ENCODE data around the gene SPRY1.

SPRY1 gene

DNA sequence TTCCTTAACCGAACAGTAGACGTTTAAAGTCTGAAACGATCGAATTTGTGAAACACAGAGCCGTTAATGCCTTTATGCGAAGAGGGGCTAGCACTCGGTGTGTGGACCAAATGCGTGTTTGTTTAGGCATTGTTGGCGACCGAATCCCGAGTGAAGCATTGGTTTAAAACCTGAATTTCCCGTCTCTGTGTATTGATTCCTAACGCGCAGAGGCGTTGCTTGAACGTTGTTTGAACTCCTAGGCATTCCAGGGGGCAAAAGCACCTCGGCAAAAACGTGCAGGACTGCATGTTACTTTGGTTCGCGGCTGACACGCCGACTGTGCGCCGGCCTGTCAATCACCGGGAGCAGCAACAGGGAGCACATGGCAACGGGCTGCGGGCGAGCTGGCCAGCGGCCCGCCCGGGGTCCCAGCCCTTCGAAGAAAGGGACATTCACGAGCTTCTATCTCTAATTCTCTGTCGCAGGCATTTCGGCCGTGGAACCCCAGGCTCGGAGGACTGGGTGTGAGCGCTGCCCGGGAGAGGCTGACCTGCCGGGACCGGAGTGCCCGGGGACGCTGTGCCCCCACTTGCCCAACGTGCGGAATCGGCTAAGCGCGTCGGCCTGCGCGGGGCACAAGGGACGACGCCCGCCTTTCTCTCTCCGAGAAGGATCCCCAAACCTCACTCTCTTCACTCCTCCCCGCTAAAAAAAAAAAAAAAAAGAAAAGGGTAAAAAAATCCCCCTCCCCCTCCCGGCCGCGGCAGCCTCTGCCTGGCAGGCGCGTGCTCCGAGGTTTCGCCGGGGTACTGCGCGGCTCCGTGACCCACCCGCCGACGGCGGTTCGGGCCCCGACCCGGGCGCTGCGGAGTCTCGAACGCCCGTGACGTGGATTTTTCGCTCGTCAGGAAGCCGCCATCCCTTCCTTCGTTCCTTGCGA is 810 bp downstream of the SPRY1 start:
- TF ChIP-seq, protein P1, sequence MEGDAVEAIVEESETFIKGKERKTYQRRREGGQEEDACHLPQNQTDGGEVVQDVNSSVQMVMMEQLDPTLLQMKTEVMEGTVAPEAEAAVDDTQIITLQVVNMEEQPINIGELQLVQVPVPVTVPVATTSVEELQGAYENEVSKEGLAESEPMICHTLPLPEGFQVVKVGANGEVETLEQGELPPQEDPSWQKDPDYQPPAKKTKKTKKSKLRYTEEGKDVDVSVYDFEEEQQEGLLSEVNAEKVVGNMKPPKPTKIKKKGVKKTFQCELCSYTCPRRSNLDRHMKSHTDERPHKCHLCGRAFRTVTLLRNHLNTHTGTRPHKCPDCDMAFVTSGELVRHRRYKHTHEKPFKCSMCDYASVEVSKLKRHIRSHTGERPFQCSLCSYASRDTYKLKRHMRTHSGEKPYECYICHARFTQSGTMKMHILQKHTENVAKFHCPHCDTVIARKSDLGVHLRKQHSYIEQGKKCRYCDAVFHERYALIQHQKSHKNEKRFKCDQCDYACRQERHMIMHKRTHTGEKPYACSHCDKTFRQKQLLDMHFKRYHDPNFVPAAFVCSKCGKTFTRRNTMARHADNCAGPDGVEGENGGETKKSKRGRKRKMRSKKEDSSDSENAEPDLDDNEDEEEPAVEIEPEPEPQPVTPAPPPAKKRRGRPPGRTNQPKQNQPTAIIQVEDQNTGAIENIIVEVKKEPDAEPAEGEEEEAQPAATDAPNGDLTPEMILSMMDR (conservative IDR thresholded peaks at IDR 0.05; ENCODE audit: low read length): no peak
- peak; percentile 21 for DNase-seq (ENCODE audit: low read depth)
- peak overlapping the region; percentile 68 for H3K4me3 ChIP-seq (ENCODE audit: low read length)

DNA sequence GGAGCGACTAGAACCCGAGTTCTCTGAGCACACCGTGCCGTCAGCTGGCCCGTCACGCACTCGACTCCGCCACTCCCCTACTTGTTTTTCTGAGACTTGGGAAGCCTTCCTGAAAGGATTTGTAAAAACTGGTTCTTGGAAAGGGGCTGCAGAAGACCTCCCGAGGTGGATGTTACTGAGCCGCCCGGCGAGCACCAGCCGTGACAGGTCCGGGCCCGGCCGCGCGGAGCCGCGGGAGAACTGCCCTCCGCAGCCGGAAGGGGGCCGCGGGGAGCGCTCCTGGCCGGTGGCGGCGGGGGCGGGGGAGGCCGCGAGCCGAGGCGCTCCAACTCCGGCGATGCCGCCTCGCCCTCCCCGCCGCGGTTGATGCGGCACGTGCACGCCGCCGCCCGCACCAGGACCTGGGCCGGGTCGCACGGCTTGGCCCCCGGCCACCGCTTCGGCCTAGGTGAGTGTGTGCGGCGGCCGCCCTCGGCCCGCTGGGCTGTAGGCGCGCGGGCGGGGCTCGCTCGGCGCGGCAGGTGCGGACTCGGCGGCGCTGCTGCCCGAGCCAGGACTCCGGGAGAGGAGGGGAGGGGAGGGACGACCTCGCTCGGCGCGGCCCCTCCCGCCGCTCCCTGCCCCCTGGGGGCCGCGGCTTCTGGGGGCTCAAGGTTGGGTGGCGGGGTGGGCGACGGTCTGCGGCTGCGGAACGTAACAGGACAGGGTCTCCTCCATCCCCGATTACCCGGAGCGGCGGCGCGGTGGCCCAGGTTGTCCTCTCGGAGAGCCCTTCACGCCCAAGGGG is 1.7 kb downstream of the SPRY1 start:
- DNase-seq (ENCODE audit: low read depth): peak; percentile 60
- TF ChIP-seq, protein P1 (conservative IDR thresholded peaks at IDR 0.05; ENCODE audit: low read length): peak; percentile 34
- peak overlapping the region; percentile 68 for H3K4me3 ChIP-seq (ENCODE audit: low read length)

DNA sequence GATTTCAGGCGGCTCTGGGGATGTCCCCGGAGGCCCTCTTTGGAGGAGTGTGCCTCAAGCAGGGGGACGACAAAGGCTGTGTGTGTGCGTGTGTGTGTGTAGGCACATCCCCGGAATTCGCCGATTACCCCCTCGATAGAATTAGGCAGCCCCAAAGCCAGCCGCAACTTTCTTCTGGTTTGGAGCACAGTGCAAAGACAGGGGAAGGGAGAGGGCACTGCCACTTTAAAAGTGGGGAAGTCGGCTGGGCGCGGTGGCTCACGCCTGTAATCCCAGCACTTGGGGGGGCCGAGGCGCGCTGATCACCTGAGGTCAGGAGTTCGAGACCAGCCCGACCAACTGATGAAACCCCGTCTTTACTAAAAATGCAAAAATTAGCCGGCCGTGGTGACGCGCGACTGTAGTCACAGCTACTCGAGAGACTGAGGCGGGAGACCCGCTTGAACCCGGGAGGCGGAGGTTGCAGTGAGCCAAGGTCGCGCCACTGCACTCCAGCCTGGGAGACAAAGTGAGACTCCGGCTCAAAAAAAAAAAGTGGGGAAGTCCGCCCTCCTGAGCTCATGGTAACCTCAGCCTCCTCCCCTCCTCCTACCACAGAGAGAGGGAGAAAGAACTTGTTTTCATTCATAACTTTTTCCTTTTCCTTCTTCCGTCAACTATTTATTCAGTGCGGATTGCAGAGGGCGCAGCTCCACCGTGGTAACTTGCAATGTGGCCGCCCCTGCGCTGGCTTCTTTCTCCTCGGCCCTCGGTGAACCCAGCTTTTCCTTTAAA is 2.4 kb downstream of the SPRY1 start:
- TF ChIP-seq, protein P1 (conservative IDR thresholded peaks at IDR 0.05; ENCODE audit: low read length): peak; percentile 46
- DNase-seq (ENCODE audit: low read depth): peak; percentile 63
- H3K4me3 ChIP-seq (ENCODE audit: low read length): peak overlapping the region; percentile 68

DNA sequence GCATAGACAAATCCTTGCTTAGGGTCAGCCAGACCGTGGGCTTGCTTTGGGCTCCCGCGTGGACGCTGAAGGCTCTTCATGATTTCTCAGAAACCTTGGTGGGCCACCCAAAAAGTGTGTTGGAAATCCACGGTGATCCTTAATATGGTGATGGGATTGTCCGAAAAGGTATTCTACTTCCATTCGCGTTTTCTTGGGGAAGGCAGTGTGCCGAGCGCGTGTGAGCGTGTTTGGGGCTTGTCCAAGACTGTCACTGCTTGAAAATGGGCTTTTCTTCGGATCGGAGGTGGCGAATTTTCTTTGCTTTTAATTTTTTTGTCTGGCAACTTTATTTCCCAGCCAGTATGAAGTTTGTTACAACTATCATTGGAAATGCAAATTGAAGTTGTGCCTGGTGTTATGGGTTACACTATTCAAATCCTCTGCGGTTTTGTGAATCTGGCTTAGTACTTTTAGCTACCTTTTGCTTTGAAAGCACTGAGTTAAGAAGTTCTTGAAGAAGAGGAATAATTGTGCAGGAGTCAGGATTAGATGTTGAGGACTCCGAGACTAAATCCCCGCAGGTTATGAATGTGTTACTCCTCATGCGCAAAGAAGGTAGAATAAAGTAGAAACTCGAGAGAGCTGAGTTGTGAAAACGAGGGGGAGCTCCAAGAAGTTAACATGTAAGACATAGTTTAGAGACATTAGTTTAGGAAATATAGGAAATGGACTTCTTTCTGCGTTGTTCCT is 3.2 kb downstream of the SPRY1 start:
- H3K4me3 ChIP-seq (ENCODE audit: low read length): peak overlapping the region; percentile 68
- DNase-seq (ENCODE audit: low read depth): peak; percentile 17
- TF ChIP-seq, protein P1 (conservative IDR thresholded peaks at IDR 0.05; ENCODE audit: low read length): no peak

DNA sequence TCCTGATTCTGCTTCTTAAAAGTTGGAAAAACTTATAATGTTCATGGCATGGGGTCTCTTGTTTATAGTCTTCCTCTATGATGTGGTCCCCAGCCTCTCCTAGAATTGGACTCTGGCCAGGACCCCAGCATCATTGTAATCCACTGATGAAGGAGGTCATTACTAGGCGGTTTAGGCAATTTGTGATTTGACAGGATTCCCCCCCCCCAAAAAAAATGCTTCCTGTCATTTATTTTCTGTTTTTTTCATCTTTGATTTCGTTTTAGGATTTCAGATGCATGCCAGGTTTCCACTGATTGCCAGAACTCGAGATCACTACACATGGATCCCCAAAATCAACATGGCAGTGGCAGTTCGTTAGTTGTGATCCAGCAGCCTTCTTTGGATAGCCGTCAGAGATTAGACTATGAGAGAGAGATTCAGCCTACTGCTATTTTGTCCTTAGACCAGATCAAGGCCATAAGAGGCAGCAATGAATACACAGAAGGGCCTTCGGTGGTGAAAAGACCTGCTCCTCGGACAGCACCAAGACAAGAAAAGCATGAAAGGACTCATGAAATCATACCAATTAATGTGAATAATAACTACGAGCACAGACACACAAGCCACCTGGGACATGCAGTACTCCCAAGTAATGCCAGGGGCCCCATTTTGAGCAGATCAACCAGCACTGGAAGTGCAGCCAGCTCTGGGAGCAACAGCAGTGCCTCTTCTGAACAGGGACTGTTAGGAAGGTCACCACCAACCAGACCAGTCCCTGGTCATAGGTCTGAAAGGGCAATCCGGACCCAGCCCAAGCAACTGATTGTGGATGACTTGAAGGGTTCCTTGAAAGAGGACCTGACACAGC is 4.9 kb downstream of the SPRY1 start:
- TF ChIP-seq, protein P1 (conservative IDR thresholded peaks at IDR 0.05; ENCODE audit: low read length): no peak
- DNase-seq (ENCODE audit: low read depth): no peak
- H3K4me3 ChIP-seq (ENCODE audit: low read length): no peak overlapping the region

DNA sequence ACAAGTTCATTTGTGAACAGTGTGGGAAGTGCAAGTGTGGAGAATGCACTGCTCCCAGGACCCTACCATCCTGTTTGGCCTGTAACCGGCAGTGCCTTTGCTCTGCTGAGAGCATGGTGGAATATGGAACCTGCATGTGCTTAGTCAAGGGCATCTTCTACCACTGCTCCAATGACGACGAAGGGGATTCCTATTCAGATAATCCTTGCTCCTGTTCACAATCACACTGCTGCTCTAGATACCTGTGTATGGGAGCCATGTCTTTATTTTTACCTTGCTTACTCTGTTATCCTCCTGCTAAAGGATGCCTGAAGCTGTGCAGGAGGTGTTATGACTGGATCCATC is 5.5 kb downstream of the SPRY1 start:
- H3K4me3 ChIP-seq (ENCODE audit: low read length): no peak overlapping the region
- DNase-seq (ENCODE audit: low read depth): no peak
- TF ChIP-seq, protein P1 (conservative IDR thresholded peaks at IDR 0.05; ENCODE audit: low read length): no peak
